ENCODE data around the gene SSH2.

Gene SSH2

DNA sequence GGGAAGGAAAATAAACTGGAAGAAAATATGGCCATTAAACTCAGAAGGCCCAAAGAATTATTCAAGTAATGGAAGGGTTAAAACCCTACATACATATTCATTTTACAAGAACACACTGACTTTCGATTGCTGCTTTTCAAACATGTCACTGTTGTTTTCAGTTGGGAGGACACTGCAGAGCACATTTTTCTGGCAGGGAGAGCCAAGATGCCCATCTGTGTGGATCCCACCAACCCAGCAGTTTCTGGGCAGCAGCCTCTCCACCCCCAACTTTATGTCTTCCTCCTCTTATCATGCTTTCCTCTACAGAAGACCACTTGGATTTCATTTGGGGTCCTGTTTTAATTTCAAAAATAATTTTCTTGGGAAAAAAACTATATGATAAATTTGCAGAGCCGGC, 300.2 kb downstream of the SSH2 start:
- Histone ChIP-seq H3K4me1 (ENCODE audit: control insufficient read depth, insufficient read depth, low read length, unreplicated experiment) (peaks cover 5% of the 10 kb centered on the region), H3K79me2 (ENCODE audit: control insufficient read depth, insufficient read depth, low read length, unreplicated experiment) (no peaks in the 10 kb centered on the region), H2AFZ (ENCODE audit: low read length, unreplicated experiment) (no peak overlapping the region), H3K27me3 (ENCODE audit: insufficient read depth, low read length) (no peaks in the 10 kb centered on the region), H3K4me3 (ENCODE audit: low read depth, low read length) (no peak overlapping the region), H3K36me3 (ENCODE audit: insufficient read depth, low read length) (peaks cover 4% of the 10 kb centered on the region; the same call in 1 of the 2 replicates), H3K27ac (ENCODE audit: low read depth, low read length) (no peak overlapping the region)

DNA sequence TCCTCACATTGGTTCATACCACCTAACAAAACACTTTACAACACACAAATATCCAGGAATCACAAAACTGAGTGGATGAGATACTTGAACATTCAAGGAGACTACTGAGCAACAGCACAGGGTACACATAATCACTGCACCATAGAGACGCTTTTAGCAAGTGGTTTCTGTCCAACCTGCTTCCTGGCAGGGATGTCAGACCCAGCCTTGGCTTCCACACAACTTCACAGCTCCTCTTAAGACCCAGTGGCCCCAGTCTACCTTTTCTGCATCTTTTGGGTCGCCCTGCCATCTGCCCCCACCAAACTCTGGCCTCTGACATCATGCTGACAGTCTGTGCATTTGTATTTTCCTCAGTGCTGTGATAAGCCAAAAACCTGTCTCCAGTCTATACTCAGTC, 301.4 kb downstream of the SSH2 start:
- no peak overlapping the region for H3K27ac ChIP-seq (ENCODE audit: low read depth, low read length)
- no peaks in the 10 kb centered on the region for H3K27me3 ChIP-seq (ENCODE audit: insufficient read depth, low read length)
- H3K36me3 ChIP-seq (ENCODE audit: insufficient read depth, low read length): peaks cover 4% of the 10 kb centered on the region; the same call in 1 of the 2 replicates
- H3K79me2 ChIP-seq (ENCODE audit: control insufficient read depth, insufficient read depth, low read length, unreplicated experiment): no peaks in the 10 kb centered on the region
- no peak overlapping the region for H2AFZ ChIP-seq (ENCODE audit: low read length, unreplicated experiment)
- peaks cover 5% of the 10 kb centered on the region for H3K4me1 ChIP-seq (ENCODE audit: control insufficient read depth, insufficient read depth, low read length, unreplicated experiment)
- H3K4me3 ChIP-seq (ENCODE audit: low read depth, low read length): no peak overlapping the region

DNA sequence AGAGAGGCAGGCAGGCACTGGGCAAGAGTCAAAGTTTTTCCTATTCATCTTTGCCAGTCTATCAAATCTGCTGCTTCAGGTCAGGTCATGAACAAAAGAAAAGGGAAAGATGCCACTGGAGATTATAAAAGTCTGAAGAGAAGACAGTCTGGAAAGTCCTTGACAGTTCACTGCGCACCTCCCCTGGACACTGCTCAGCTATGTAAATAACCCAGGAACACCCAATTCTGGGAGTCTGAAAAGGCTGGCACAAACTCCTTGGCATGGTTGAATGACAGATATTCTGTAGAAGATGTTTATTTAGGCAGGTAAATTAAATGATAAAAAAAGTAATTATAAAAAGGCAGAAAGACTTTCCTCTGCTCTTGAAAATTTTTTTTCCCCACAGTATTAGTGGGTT, 302.1 kb downstream of the SSH2 start:
- no peaks in the 10 kb centered on the region for H3K27me3 ChIP-seq (ENCODE audit: insufficient read depth, low read length)
- peaks cover 5% of the 10 kb centered on the region for H3K4me1 ChIP-seq (ENCODE audit: control insufficient read depth, insufficient read depth, low read length, unreplicated experiment)
- H3K4me3 ChIP-seq (ENCODE audit: low read depth, low read length): no peak overlapping the region
- 0 out of 2 replicates have a peak, but pooled peaks cover 4% of the 10 kb centered on the region for H3K36me3 ChIP-seq (ENCODE audit: insufficient read depth, low read length)
- no peak overlapping the region for H3K27ac ChIP-seq (ENCODE audit: low read depth, low read length)
- H2AFZ ChIP-seq (ENCODE audit: low read length, unreplicated experiment): no peak overlapping the region
- H3K79me2 ChIP-seq (ENCODE audit: control insufficient read depth, insufficient read depth, low read length, unreplicated experiment): no peaks in the 10 kb centered on the region

DNA sequence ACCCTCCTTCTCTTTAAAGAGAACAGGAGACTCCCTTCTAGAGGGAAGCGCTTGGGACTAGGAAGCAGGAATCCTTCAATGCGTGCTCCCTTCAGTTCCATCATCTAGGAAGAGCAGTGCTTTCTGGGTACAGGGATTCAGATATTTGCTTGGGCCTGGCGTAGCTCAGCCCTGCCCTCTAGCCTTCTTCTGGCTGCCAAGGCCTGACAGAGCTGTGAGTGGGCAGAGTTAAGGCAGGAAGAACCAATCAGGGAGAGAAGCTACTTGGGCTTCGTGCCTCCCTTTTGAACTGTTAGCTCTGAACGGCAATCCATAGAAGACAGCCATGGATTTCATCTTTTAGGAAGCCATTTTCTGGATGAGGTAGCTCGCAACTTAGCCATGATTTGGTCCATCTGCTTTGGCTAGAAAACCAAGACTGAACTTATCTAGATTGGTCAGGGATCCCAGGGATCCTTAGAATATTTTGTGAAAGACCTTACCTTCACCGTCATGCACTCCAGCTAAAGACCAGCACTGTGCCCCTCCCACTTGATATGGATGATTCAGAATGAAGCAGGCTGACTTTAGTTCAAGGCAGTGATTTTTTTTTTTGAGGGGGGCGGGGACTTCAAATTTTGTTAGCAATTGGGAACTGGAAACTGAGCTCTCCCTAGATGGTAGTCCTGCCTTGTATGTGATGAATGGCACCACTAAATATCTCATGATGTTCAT, 304.8 kb downstream of the SSH2 start:
- Histone ChIP-seq H3K4me1 (ENCODE audit: control insufficient read depth, insufficient read depth, low read length, unreplicated experiment) (peaks cover 15% of the 10 kb centered on the region), H3K36me3 (ENCODE audit: insufficient read depth, low read length) (no peaks in the 10 kb centered on the region), H3K79me2 (ENCODE audit: control insufficient read depth, insufficient read depth, low read length, unreplicated experiment) (no peaks in the 10 kb centered on the region), H2AFZ (ENCODE audit: low read length, unreplicated experiment) (no peak overlapping the region), H3K27ac (ENCODE audit: low read depth, low read length) (no peak overlapping the region), H3K4me3 (ENCODE audit: low read depth, low read length) (no peak overlapping the region), H3K27me3 (ENCODE audit: insufficient read depth, low read length) (no peaks in the 10 kb centered on the region)

DNA sequence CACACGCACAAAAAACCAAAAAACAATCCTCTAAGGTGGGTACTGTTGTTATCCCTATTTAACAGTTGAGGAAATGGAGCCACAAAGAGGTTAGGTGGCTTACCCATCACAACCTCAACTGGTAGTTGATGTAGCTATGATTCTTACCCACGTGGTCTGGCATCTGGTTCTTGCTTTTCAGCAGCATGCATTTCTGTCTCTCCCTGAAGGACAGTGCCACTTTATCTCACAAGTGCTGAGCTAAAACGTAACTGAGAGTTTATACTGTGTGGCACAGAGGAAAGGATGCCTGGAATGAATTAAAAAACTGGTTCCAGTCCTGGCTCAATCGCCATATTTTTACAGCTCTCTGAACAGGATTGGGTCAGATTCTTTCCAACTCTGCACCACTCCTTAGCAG, 305.4 kb downstream of the SSH2 start:
- Histone ChIP-seq H2AFZ (ENCODE audit: low read length, unreplicated experiment) (no peak overlapping the region), H3K36me3 (ENCODE audit: insufficient read depth, low read length) (no peaks in the 10 kb centered on the region), H3K4me1 (ENCODE audit: control insufficient read depth, insufficient read depth, low read length, unreplicated experiment) (peaks cover 17% of the 10 kb centered on the region), H3K27ac (ENCODE audit: low read depth, low read length) (no peak overlapping the region), H3K79me2 (ENCODE audit: control insufficient read depth, insufficient read depth, low read length, unreplicated experiment) (no peaks in the 10 kb centered on the region), H3K27me3 (ENCODE audit: insufficient read depth, low read length) (no peaks in the 10 kb centered on the region), H3K4me3 (ENCODE audit: low read depth, low read length) (no peak overlapping the region)

DNA sequence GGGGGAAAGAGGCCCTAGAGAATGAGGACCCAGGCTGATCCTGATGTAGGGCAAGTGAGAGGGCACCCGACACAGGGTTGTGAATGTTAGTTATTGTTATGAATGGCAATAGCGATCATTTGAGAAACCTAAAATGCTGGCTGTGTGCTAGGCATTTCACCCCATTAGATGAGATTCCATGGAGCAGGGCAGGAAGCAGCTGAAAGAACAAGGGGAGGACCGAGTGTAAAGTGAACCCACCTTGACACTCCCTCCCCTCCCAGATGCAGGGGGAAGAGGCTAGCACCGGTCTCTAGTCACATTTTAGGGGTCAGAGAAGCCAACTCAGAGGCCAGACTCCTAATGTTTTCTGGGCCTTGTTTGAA, 306.8 kb downstream of the SSH2 start:
- Histone ChIP-seq H3K79me2 (ENCODE audit: control insufficient read depth, insufficient read depth, low read length, unreplicated experiment) (no peaks in the 10 kb centered on the region), H3K36me3 (ENCODE audit: insufficient read depth, low read length) (no peaks in the 10 kb centered on the region), H3K27ac (ENCODE audit: low read depth, low read length) (no peak overlapping the region), H3K4me1 (ENCODE audit: control insufficient read depth, insufficient read depth, low read length, unreplicated experiment) (peaks cover 17% of the 10 kb centered on the region), H2AFZ (ENCODE audit: low read length, unreplicated experiment) (no peak overlapping the region), H3K4me3 (ENCODE audit: low read depth, low read length) (peak overlapping the region; percentile 89; the same call in 1 of the 2 replicates), H3K27me3 (ENCODE audit: insufficient read depth, low read length) (no peaks in the 10 kb centered on the region)

DNA sequence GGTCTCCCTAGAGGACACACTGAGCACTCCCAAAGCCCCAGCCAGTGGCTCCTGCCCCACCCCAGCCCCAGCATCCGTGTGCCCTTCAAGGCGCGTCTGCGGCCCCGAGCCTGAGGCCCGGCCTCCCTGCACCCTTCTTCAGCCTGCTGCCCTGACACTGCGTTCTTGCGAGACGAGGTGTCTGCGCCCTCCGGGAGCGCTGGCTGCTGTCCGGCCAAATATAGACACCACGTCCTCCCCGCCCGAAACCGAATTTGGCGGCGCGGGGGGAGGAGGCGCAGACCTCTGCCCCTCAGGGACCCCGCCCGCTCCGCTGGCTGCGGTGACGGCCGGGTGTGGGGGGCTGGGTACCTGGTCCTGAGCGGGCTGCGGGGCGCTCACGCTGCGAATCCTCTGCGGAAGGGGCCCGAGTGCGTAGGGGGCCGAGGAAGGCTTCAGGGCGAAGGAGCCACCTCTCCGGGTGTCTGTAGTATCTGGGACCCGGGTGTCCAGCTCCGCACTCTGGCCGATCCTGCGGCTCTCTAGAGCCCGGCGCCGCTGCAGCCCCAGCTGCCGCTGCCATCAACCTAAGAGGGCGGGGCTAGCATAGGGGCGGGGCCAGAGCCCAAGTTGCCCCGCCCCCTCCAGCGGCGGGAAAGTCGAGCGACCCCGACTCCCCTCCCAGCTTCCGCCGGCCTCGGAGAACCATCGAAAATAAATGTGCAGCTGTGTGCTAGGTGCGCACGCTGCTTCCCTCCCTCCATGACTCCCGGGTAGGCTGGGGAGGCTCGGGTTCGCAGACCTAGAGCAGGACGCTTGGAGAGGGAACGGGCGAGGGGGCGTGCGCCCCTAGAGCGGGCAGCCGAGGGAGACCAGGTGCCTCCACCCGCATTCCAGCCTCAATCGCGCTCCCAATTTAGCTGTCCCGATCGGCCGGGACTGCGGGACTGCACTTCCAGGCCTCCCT, 307.4 kb downstream of the SSH2 start, which contains the start of gene CORO6:
TSS of gene CORO6 (minus strand) at position 576 of the 946 bp plus-strand sequence. CDS start 1,491 bp downstream, outside the sequence.
- no peaks in the 10 kb centered on the region for H3K27me3 ChIP-seq (ENCODE audit: insufficient read depth, low read length)
- H3K27ac ChIP-seq (ENCODE audit: low read depth, low read length): no peak within 1 kb of the TSS
- peak within 1 kb of the TSS; percentile 89 for H3K4me3 ChIP-seq (ENCODE audit: low read depth, low read length)
- peaks cover 17% of the 10 kb centered on the region for H3K4me1 ChIP-seq (ENCODE audit: control insufficient read depth, insufficient read depth, low read length, unreplicated experiment)
- peak within 1 kb of the TSS; percentile 66 for H2AFZ ChIP-seq (ENCODE audit: low read length, unreplicated experiment)
- no peaks in the 10 kb centered on the region for H3K36me3 ChIP-seq (ENCODE audit: insufficient read depth, low read length)
- no peaks in the 10 kb centered on the region for H3K79me2 ChIP-seq (ENCODE audit: control insufficient read depth, insufficient read depth, low read length, unreplicated experiment)

DNA sequence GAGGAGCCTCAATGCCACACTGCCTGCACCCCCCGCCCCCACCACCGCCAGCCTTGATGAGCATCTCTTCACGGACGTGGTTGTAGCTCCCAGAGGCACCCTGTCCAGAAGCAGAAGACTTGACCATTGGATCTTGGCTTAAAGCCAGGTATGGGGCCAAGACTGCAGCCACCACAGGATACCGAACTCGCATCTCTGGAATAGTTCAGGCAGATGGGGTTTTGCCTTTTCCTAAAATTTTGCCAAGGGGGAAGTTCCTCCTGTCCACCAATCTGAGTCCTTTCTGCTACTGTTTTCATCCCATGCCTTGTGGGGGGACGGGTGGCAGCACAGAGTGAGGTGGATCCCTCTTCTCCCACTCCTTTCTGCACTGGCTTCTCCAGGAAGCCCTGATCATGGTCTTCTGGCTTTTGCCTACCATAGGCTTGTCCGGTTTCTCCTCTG, 308.3 kb downstream of the SSH2 start:
- no peaks in the 10 kb centered on the region for H3K36me3 ChIP-seq (ENCODE audit: insufficient read depth, low read length)
- H3K4me3 ChIP-seq (ENCODE audit: low read depth, low read length): peak overlapping the region; percentile 89
- no peaks in the 10 kb centered on the region for H3K79me2 ChIP-seq (ENCODE audit: control insufficient read depth, insufficient read depth, low read length, unreplicated experiment)
- H2AFZ ChIP-seq (ENCODE audit: low read length, unreplicated experiment): no peak overlapping the region
- H3K27ac ChIP-seq (ENCODE audit: low read depth, low read length): no peak overlapping the region
- peaks cover 4% of the 10 kb centered on the region; the same call in 1 of the 2 replicates for H3K27me3 ChIP-seq (ENCODE audit: insufficient read depth, low read length)
- peaks cover 17% of the 10 kb centered on the region for H3K4me1 ChIP-seq (ENCODE audit: control insufficient read depth, insufficient read depth, low read length, unreplicated experiment)

DNA sequence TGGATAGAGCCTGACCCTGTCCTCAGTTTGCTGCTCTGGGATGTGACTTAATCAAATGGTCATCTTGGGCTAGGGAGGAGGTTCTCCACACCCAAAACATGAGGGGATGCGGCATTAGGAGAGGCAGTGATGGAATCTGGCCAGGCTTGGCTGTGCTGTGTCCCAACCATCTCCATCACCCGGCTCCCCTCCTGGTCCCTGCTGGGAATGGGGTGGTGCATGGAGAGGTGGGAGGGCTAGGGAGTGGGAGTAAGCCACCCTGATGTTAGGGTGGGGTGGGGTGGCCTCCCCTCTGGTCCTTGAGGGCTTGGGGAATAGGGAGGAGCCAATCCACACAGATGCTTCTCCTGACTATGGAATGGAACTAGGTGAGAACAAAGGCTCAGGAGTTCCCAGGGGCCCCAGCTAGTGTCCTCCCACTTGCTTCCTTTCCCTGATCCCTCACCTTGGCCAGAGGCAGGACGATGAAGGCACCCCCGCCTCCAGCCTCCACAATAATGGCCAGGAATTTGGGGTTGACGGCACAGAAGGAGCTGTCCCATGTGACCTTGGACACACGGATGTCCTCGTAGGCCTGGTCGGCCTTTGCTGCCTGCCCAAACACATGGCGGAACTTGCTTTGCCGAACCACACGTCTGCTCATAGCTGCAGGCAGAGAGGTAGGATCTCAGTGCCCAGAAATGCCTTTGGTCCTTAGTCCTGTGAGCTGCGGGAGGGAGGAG, 309.1 kb downstream of the SSH2 start:
- Histone ChIP-seq H3K27ac (ENCODE audit: low read depth, low read length) (no peak overlapping the region), H3K4me3 (ENCODE audit: low read depth, low read length) (no peak overlapping the region), H3K4me1 (ENCODE audit: control insufficient read depth, insufficient read depth, low read length, unreplicated experiment) (peaks cover 20% of the 10 kb centered on the region), H3K79me2 (ENCODE audit: control insufficient read depth, insufficient read depth, low read length, unreplicated experiment) (no peaks in the 10 kb centered on the region), H3K27me3 (ENCODE audit: insufficient read depth, low read length) (peaks cover 12% of the 10 kb centered on the region), H3K36me3 (ENCODE audit: insufficient read depth, low read length) (no peaks in the 10 kb centered on the region), H2AFZ (ENCODE audit: low read length, unreplicated experiment) (no peak overlapping the region)

DNA sequence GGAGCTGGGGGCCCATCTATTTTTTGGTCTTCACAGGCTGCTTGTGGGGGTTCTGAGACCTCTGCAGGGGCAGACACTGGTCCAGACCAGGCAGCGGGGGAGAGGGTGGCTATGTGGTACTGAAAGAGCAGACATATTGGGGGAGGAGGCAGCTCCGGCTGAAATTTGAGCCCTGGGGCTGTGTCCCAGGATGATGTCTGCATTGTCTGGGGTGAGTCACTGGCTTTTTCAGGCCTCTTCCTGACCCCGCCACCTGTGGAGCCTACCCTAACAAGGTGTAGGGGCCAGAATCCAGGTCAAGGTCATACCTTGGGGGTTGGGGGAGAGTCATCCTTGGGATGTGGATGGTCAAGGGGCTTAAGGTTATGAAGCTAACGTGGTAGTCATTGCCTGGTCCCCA, 309.8 kb downstream of the SSH2 start:
- no peaks in the 10 kb centered on the region for H3K79me2 ChIP-seq (ENCODE audit: control insufficient read depth, insufficient read depth, low read length, unreplicated experiment)
- H2AFZ ChIP-seq (ENCODE audit: low read length, unreplicated experiment): no peak overlapping the region
- H3K36me3 ChIP-seq (ENCODE audit: insufficient read depth, low read length): no peaks in the 10 kb centered on the region
- H3K4me3 ChIP-seq (ENCODE audit: low read depth, low read length): no peak overlapping the region
- H3K27ac ChIP-seq (ENCODE audit: low read depth, low read length): no peak overlapping the region
- H3K4me1 ChIP-seq (ENCODE audit: control insufficient read depth, insufficient read depth, low read length, unreplicated experiment): peaks cover 21% of the 10 kb centered on the region
- peaks cover 13% of the 10 kb centered on the region for H3K27me3 ChIP-seq (ENCODE audit: insufficient read depth, low read length)

Measured in ACC112 (cell line).